ENCODE data around the gene ADCY1.

The ADCY1 gene

DNA sequence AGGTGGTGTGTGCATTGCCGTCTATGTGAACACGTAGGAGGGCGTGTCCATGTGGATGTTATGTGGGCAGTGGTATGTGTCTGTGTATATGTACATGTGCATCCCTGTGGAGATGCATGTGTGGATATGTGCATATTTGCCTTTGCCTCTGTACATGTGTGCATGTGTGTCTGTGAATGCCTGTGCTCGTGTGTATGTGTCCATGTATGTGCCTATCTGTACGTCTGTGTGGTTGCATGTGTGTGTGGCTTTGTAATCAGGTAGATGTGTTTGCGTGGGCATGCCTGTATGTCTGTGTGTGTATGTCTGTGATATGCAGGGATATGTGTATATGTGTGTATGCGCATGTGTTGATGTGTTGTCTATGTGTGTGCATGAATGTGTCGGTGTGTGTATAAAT is 19.7 kb downstream of the ADCY1 start:
- Mint-ChIP-seq H3K27ac (no peak overlapping the region), H3K27me3 (peaks cover 4% of the 10 kb centered on the region), H3K4me1 (no peaks in the 10 kb centered on the region), H3K9me3 (no peaks in the 10 kb centered on the region), H3K36me3 (no peaks in the 10 kb centered on the region), H3K4me3 (no peak overlapping the region)
- ATAC-seq (ENCODE audit: low read depth), result no peak
- no peak for DNase-seq (ENCODE audit: low spot score in 2 of 2)

- no peak overlapping the region for H3K4me3 Mint-ChIP-seq
- H3K36me3 Mint-ChIP-seq, result no peaks in the 10 kb centered on the region
- no peak for ATAC-seq (ENCODE audit: low read depth)
- H3K27ac Mint-ChIP-seq, result no peak overlapping the region
- peaks cover 4% of the 10 kb centered on the region for H3K27me3 Mint-ChIP-seq
- DNase-seq (ENCODE audit: low spot score in 2 of 2), result no peak
- H3K4me1 Mint-ChIP-seq, result no peaks in the 10 kb centered on the region
- no peaks in the 10 kb centered on the region for H3K9me3 Mint-ChIP-seq
Observed at GRCh38 chr7:45594745-45595535, 20.8 kb downstream of the ADCY1 start.

- no peak overlapping the region for H3K27ac Mint-ChIP-seq
- H3K4me1 Mint-ChIP-seq, result no peaks in the 10 kb centered on the region
- H3K27me3 Mint-ChIP-seq, result peaks cover 3% of the 10 kb centered on the region
- ATAC-seq (ENCODE audit: low read depth), result no peak
- DNase-seq (ENCODE audit: low spot score in 2 of 2), result peak in 1 of 2 donors; percentile 6
- H3K9me3 Mint-ChIP-seq, result no peaks in the 10 kb centered on the region
- H3K4me3 Mint-ChIP-seq, result no peak overlapping the region
- no peaks in the 10 kb centered on the region for H3K36me3 Mint-ChIP-seq
Observed at GRCh38 chr7:45595809-45596664, 21.9 kb downstream of the ADCY1 start.

- ATAC-seq (ENCODE audit: low read depth) (no peak), DNase-seq (ENCODE audit: low spot score in 2 of 2) (no peak)
- H3K36me3 Mint-ChIP-seq, result no peaks in the 10 kb centered on the region
- no peak overlapping the region for H3K27ac Mint-ChIP-seq
- H3K4me3 Mint-ChIP-seq, result no peak overlapping the region
- no peaks in the 10 kb centered on the region for H3K4me1 Mint-ChIP-seq
- H3K27me3 Mint-ChIP-seq, result peaks cover 3% of the 10 kb centered on the region
- no peaks in the 10 kb centered on the region for H3K9me3 Mint-ChIP-seq
Observed at GRCh38 chr7:45596665-45597095, 22.5 kb downstream of the ADCY1 start.

DNA sequence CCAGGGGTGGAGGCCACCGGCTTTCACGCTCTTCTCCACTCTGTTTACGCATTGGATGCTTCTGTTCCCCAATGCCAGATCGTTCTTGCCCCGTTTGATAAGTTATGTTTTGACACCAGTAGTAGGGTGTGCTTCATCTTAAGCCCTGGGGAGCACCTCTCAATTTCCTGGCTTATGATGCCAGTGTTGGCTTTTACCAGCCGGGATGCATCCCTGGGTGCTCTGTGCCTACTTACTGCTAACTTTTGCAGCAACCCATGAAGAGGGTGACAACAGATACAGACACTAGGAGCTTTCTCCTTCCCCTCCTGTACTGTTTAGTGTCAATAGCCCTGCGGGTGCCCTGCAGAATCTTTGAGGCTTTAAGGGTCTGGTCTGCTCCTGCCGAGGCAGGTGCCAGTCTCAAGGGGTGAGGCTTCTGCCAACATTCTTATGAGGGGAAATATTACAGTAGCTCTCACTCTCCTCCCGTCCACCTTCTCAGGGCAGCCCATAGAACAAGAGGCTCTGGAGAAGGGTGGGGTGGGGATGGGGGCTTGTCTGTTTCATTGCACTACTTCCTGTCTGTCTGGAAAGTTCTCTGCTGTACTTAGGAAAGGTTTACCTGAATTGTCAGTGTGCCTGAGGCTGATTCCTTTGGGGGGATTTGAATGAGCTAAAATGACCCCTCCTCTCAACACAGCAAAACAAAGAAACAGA is 23.3 kb downstream of the ADCY1 start:
- no peak for ATAC-seq (ENCODE audit: low read depth)
- peaks cover 3% of the 10 kb centered on the region for H3K27me3 Mint-ChIP-seq
- H3K4me1 Mint-ChIP-seq, result no peaks in the 10 kb centered on the region

GRCh38 chr7:45598886-45599520 is 24.8 kb downstream of the ADCY1 start:
- Mint-ChIP-seq H3K27me3 (peaks cover 1% of the 10 kb centered on the region), H3K4me1 (no peaks in the 10 kb centered on the region), H3K27ac (no peak overlapping the region), H3K9me3 (no peaks in the 10 kb centered on the region), H3K36me3 (no peaks in the 10 kb centered on the region), H3K4me3 (no peak overlapping the region)
- DNase-seq (ENCODE audit: low spot score in 2 of 2) (no peak), ATAC-seq (ENCODE audit: low read depth) (no peak)

More for the DNA sequence above, 23.3 kb downstream of the ADCY1 start:
- Mint-ChIP-seq H3K9me3 (no peaks in the 10 kb centered on the region), H3K36me3 (no peaks in the 10 kb centered on the region), H3K4me3 (no peak overlapping the region), H3K27ac (no peak overlapping the region)
- DNase-seq (ENCODE audit: low spot score in 2 of 2), result no peak

DNA sequence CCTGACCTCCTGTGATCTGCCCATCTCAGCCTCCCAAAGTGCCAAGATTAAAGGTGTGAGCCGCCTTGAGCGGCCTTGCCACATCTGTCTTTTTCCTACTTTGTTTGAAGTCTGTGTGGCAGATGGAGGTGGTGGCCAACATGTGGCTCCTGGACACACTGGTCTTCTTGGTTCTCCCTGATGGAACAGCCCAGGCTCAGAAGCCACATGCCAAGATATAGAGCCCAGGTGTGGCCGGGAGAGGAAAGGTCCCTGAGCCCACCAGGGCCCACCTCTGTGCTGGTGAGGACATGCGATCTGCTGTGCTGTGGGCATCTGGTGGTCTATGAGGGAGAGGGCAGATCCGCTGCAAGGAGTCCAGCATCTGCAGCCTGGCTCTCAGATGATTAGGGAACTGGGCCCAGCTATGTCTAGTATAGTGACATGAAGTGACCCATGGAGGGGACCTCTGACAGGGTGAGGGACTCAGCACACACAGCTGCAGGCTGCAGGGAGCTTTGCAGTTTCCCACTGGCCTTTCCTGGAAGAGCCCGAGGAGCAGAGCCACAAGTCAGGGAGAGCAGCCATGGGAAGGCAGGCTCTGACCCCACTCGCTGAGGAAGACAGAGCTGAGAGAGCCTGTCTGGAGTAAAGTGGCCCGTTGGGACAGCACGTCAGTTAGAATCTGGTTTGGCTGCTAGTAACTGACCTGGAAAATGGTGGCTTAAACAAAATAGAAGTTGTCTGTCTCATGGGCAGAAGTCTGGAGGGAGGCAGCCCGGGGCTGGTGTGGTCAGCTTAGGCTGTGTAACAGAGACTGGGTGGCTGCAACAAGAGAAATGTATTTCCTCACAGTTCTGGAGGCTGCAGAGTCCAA is 25.9 kb downstream of the ADCY1 start:
- Mint-ChIP-seq H3K4me1 (no peaks in the 10 kb centered on the region), H3K4me3 (no peak overlapping the region), H3K9me3 (peaks cover 3% of the 10 kb centered on the region), H3K36me3 (no peaks in the 10 kb centered on the region), H3K27ac (no peak overlapping the region), H3K27me3 (no peaks in the 10 kb centered on the region)
- DNase-seq (ENCODE audit: low spot score in 2 of 2) (peak in 1 of 2 donors; percentile 2), ATAC-seq (ENCODE audit: low read depth) (no peak)

DNA sequence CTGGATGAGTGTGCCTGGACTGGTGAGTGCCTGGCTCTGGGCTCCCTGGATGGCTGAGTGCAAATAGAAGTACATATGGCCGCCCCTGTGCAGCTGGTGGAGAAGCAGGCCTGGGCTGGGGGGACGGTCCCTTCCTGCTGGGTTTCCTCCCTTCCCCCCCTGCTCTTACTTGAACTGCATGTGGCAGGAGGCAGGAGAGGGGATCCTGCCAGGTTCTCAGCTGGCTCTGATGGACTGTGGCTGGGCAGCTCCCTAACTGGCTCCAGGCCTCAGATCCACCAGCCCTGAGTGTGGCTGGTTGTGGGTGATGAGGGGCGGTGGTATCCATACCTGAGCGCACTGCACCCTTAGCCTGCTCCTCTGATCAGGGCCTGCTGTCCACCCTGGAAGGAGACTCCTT is 26.9 kb downstream of the ADCY1 start:
- H3K9me3 Mint-ChIP-seq, result peaks cover 6% of the 10 kb centered on the region
- H3K27me3 Mint-ChIP-seq, result no peaks in the 10 kb centered on the region
- ATAC-seq (ENCODE audit: low read depth) (no peak), DNase-seq (ENCODE audit: low spot score in 2 of 2) (peak in 1 of 2 donors; percentile 5)
- H3K4me3 Mint-ChIP-seq, result no peak overlapping the region
- no peaks in the 10 kb centered on the region for H3K4me1 Mint-ChIP-seq
- H3K27ac Mint-ChIP-seq, result no peak overlapping the region
- H3K36me3 Mint-ChIP-seq, result no peaks in the 10 kb centered on the region

DNA sequence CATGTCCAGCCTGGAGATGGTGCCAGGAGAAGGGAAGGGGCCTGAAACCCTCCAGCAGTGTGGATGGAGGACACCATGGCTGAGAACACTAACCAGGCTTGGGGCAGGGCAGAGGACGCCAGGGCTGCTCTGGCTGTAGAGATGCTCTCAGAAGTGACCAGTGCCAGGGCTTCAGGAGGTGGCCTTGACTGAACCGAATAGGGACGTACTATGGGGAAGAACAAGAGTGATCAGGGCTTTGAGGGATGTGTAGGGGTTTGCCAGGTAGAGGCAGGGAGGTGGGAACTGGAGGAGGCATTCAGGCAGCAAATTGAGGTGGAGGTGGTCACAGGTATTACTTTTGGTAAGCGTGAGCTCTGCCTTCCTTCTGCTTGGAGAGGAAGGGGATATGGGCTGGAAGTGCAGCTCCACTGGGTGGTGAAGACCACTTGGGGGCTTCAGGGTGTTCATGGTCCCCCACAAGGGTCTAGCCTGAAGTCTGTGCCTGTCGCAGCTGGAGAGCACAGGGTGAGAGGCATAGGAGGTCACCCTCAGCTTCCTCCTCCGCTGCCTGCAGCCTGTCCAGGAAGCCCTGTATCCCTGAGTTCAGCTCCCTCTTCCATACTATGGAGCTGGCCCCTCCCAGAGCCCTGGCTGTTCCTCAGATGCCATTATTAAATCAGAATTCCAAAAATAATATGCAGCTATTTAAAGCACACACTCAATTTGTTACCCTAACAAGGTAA is 27.8 kb downstream of the ADCY1 start:
- DNase-seq (ENCODE audit: low spot score in 2 of 2) (peak in 1 of 2 donors; percentile 4), ATAC-seq (ENCODE audit: low read depth) (no peak)
- Mint-ChIP-seq H3K36me3 (no peaks in the 10 kb centered on the region), H3K4me3 (no peak overlapping the region), H3K27me3 (no peaks in the 10 kb centered on the region), H3K27ac (no peak overlapping the region), H3K4me1 (no peaks in the 10 kb centered on the region), H3K9me3 (peaks cover 6% of the 10 kb centered on the region)

- Mint-ChIP-seq H3K27ac (no peak overlapping the region), H3K36me3 (no peaks in the 10 kb centered on the region), H3K4me3 (no peak overlapping the region), H3K27me3 (peaks cover 15% of the 10 kb centered on the region), H3K4me1 (no peaks in the 10 kb centered on the region), H3K9me3 (peaks cover 14% of the 10 kb centered on the region)
- ATAC-seq (ENCODE audit: low read depth) (no peak), DNase-seq (ENCODE audit: low spot score in 2 of 2) (no peak)
Observed at GRCh38 chr7:45606050-45606449, 31.9 kb downstream of the ADCY1 start.

DNA sequence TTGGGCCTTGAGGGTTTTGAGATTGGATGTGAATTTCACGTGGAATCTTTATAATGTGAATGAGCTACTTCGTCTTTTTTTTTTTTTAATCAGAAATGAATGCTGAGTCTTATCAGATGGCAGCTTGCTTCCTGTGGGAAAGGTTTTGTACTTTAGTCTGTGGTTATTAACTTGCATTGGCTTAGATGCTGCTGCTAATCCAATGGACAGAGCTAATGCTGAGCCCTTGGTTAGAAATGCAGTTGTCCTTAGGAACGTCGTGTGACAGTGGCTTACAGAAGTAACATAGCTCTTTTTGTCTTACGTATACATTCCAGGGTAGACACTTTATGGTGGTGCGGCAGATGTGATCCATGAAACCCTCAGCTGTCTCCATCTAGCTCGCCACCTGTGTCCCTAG is 32.8 kb downstream of the ADCY1 start:
- Mint-ChIP-seq H3K27ac (no peak overlapping the region), H3K4me3 (no peak overlapping the region), H3K36me3 (no peaks in the 10 kb centered on the region), H3K9me3 (peaks cover 17% of the 10 kb centered on the region), H3K4me1 (no peaks in the 10 kb centered on the region), H3K27me3 (peaks cover 15% of the 10 kb centered on the region)
- no peak for DNase-seq (ENCODE audit: low spot score in 2 of 2)
- ATAC-seq (ENCODE audit: low read depth), result no peak

GRCh38 chr7:45609180-45609579 is 35.0 kb downstream of the ADCY1 start:
- H3K27me3 Mint-ChIP-seq, result peaks cover 15% of the 10 kb centered on the region
- H3K27ac Mint-ChIP-seq, result no peak overlapping the region
- ATAC-seq (ENCODE audit: low read depth) (no peak), DNase-seq (ENCODE audit: low spot score in 2 of 2) (no peak)
- H3K4me3 Mint-ChIP-seq, result no peak overlapping the region
- H3K36me3 Mint-ChIP-seq, result peaks cover 1% of the 10 kb centered on the region
- H3K9me3 Mint-ChIP-seq, result peaks cover 25% of the 10 kb centered on the region
- no peaks in the 10 kb centered on the region for H3K4me1 Mint-ChIP-seq

All from memory B cell (primary cell).